Psoas muscle (tissue), 8 donors: ENCODE measurements around the gene PSMB10. TPM values are rescaled to one million over a fixed set of nuclear protein-coding genes. Genes with fewer than 3 reads are reported as not detected.

ENCODE experiments used
- ATAC-seq, 4 donors: fragments of 200-7000 bp; cut with Tn5 transposase; one replicate each; pipeline ENCODE4 v1.9.1; 2020; ENCODE audit warnings: moderate library complexity in 3 of 4, mild to moderate bottlenecking in 2 of 4
- DNase-seq, 2 donors: peaks; one replicate each; pipeline ENCODE4 v3.0.0-alpha.2; 2020
- H3K27ac ChIP-seq: fragments of 200-600 bp; one replicate; pipeline ENCODE4 v1.8.0; 2022
- H3K27me3 ChIP-seq, 3 donors: fragments of 200-600 bp in 1 of 3; one replicate each; pipeline versions ENCODE4 v1.6.1 to v1.8.0; 2013 to 2022; ENCODE audit warnings: low read length in 2 of 3, mild to moderate bottlenecking in 2 of 3, moderate library complexity in 1 of 3; ENCODE audit not compliant: insufficient read depth in 3 of 3
- H3K36me3 ChIP-seq, 2 donors: fragments of 200-600 bp in 1 of 2; one replicate each; pipeline versions ENCODE4 v1.6.1 to v1.8.0; 2013 to 2022; ENCODE audit warnings: low read depth in 1 of 2, mild to moderate bottlenecking in 1 of 2, moderate library complexity in 1 of 2; ENCODE audit not compliant: insufficient read depth in 1 of 2
- H3K4me1 ChIP-seq: fragments of 200-600 bp; one replicate; pipeline ENCODE4 v1.8.0; 2022
- H3K4me3 ChIP-seq: fragments of 200-600 bp; one replicate; pipeline ENCODE4 v1.8.0; 2022; ENCODE audit warnings: mild to moderate bottlenecking
- H3K9me3 ChIP-seq: fragments of 200-600 bp; one replicate; pipeline ENCODE4 v1.8.0; 2022
- CTCF ChIP-seq: fragments of 200-600 bp; IDR thresholded peaks from one replicate; pipeline ENCODE4 v1.8.0; 2022; ENCODE audit warnings: antibody characterized with exemption
- WGBS, 3 donors: extraction: QIAGEN DNeasy Blood & Tissue Kit; methylation state at CpG; one replicate each; pipeline versions ENCODE4 v1.1.6 to v1.1.7; 2013; 5-methylcytosine and 5-hydroxymethylcytosine counted together
- intact Hi-C, 2 donors: fragments of 100-400 bp; cut with DNase I; formaldehyde crosslinking; loops; one replicate each; pipeline versions ENCODE4 v1.11.0 to v1.14.2; 2022
- polyA plus RNA-seq, 3 donors: library from polyadenylated mRNA; stranded (reverse); fragments of 200-250 nt; gene quantifications; one replicate each; pipeline ENCODE4 v1.2.3, GENCODE V29; 2013
- total RNA-seq, 4 donors: library from RNA; stranded (reverse); fragmentation: NEBNext Ultra II Directional in 2 of 4; extraction: Animal tissue kit (Norgen Biotek cat#: 25700) in 2 of 4; gene quantifications; one replicate each; pipeline versions ENCODE4 v1.2.1 to v1.2.4, GENCODE V29; 2021 to 2023
- donor health status: healthy with polysubstance abuse.
- donor health status: DM: no; HTN: no; CAD: no; lungs with moderate emphysema.
- donor health status: Bipolar disorder and iron deficiency.
- donor health status: healthy.
- donor health status: DM: yes; HTN: yes; CAD: no.
- donor health status: DM: no; HTN: no; CAD: no.
- donor health status: DM: no; HTN: no; CAD: no.
- donor health status: DM: yes; HTN: yes; CAD: no.

PSMB10 gene
- total and polyA plus RNA-seq, 7 donors: 27.6 to 98.6 (median 34.7) TPM

GRCh38 chr16:67923414-67924116 lies 13.1 kb downstream of the PSMB10 start:
- TF ChIP-seq CTCF: no peak
- Histone ChIP-seq H3K27ac (peak overlapping the region; percentile 83), H3K36me3 (peaks cover 0 to 19% of the 10 kb centered on the region in 2 donors), H3K4me3 (no peak overlapping the region), H3K27me3 (no peaks in the 10 kb centered on the region), H3K9me3 (no peaks in the 10 kb centered on the region), H3K4me1 (peaks cover 81% of the 10 kb centered on the region)
- ATAC-seq: peak in 1 of 4 donors; percentile 15
- intact Hi-C loops: loop anchor here in 1 of 2 donors (10.0 kb wide), 1 partner anchor 249 kb away; no protein-coding TSS in a partner anchor
- DNase-seq: no peak
- 55 to 72% (median 60%) methylated on average over 10 of the region's 10 CpGs for WGBS, 3 donors

GRCh38 chr16:67922740-67923139 lies 13.9 kb downstream of the PSMB10 start:
- ATAC-seq (no peak), DNase-seq (no peak)
- Histone ChIP-seq H3K27me3 (no peaks in the 10 kb centered on the region), H3K4me1 (peaks cover 85% of the 10 kb centered on the region), H3K36me3 (peaks cover 0 to 13% of the 10 kb centered on the region in 2 donors), H3K27ac (peak overlapping the region; percentile 83), H3K4me3 (no peak overlapping the region), H3K9me3 (no peaks in the 10 kb centered on the region)
- no peak for TF ChIP-seq CTCF
- 75 to 80% (median 78%) methylated on average over 8 of the region's 8 CpGs for WGBS, 3 donors
- intact Hi-C loops: loop anchor here in 1 of 2 donors (10.0 kb wide), 1 partner anchor 248 kb away; no protein-coding TSS in a partner anchor

GRCh38 chr16:67922221-67922620 lies 14.4 kb downstream of the PSMB10 start:
- no peaks in the 10 kb centered on the region for H3K27me3 ChIP-seq
- 74 to 84% (median 77%) methylated on average over 5 of the region's 5 CpGs for WGBS, 3 donors
- DNase-seq (no peak), ATAC-seq (no peak)
- intact Hi-C loops: loop anchor here in 1 of 2 donors (10.0 kb wide), 1 partner anchor 247 kb away; no protein-coding TSS in a partner anchor
- peak overlapping the region; percentile 83 for H3K27ac ChIP-seq
- H3K36me3 ChIP-seq: peaks cover 0 to 8% of the 10 kb centered on the region in 2 donors
- no peaks in the 10 kb centered on the region for H3K9me3 ChIP-seq
- peaks cover 90% of the 10 kb centered on the region for H3K4me1 ChIP-seq
- no peak overlapping the region for H3K4me3 ChIP-seq
- no peak for TF ChIP-seq CTCF

- peak; percentile 6 for TF ChIP-seq CTCF
- DNase-seq (peak in 1 of 2 donors; percentile 39), ATAC-seq (peak in 1 of 4 donors; percentile 33)
- intact Hi-C loops: loop anchor here in 1 of 2 donors (10.0 kb wide), 1 partner anchor 245 kb away; no protein-coding TSS in a partner anchor
- peaks cover 0 to 8% of the 10 kb centered on the region in 2 donors for H3K36me3 ChIP-seq
- H3K4me1 ChIP-seq: peaks cover 91% of the 10 kb centered on the region
- peak overlapping the region; percentile 91 for H3K27ac ChIP-seq
- H3K4me3 ChIP-seq: no peak overlapping the region
- 52 to 68% (median 61%) methylated on average over 6 of the region's 6 CpGs for WGBS, 3 donors
- no peaks in the 10 kb centered on the region for H3K9me3 ChIP-seq
- H3K27me3 ChIP-seq: no peaks in the 10 kb centered on the region
These were observed 16.9 kb downstream of the PSMB10 start for GRCh38 chr16:67919622-67920221.
